K562 (cell line): ENCODE results near the gene ERBB3. TPM values are rescaled to one million over a fixed set of nuclear protein-coding genes. Genes with fewer than 3 reads are reported as not detected.

ENCODE experiments used
- CCNT2 ChIP-seq: IDR thresholded peaks from 2 replicates; pipeline ENCODE4 v1.6.1; 2011; ENCODE audit warnings: borderline replicate concordance, low read depth, mild to moderate bottlenecking, moderate library complexity, mixed read lengths, low read length; ENCODE audit not compliant: insufficient read length; ENCODE audit errors: extremely low read depth
- FOXK2 ChIP-seq, 2 experiments: fragments of 450-650 bp; IDR thresholded peaks in 1 of 2; conservative IDR thresholded peaks in 1 of 2; 2 replicates each; pipeline ENCODE4 v1.6.1; 2016; ENCODE audit warnings: low read depth in 2 of 2, mild to moderate bottlenecking in 1 of 2
- HMG20A ChIP-seq: fragments of 450-650 bp; formaldehyde crosslinking; conservative IDR thresholded peaks from 2 replicates; pipeline ENCODE4 v1.4.0; 2020; ENCODE audit warnings: mild to moderate bottlenecking, mixed read lengths
- NFYB ChIP-seq: IDR thresholded peaks from 2 replicates; pipeline ENCODE4 v1.6.1; 2011; ENCODE audit warnings: mild to moderate bottlenecking, moderate library complexity; ENCODE audit not compliant: insufficient read length; ENCODE audit errors: extremely low read depth
- ZBTB40 ChIP-seq, 2 experiments: fragments of 450-650 bp in 1 of 2; sonication (generic) in 1 of 2; formaldehyde crosslinking in 1 of 2; IDR thresholded peaks; 2 replicates each; pipeline versions ENCODE4 v1.7.1 to v1.9.0; 2016 to 2022; ENCODE audit warnings: inconsistent platforms in 1 of 2, mild to moderate bottlenecking in 1 of 2, missing genetic modification reagents in 1 of 2
- ZBTB5 ChIP-seq: fragments of 450-650 bp; IDR thresholded peaks from 2 replicates; pipeline ENCODE4 v1.6.1; 2017; ENCODE audit warnings: antibody characterized with exemption
- ZNF449 ChIP-seq: fragments of 250-450 bp; sonication (Bioruptor Pico); IDR thresholded peaks from 2 replicates; pipeline ENCODE4 v1.8.0; 2022; ENCODE audit warnings: moderate library complexity, mild to moderate bottlenecking, inconsistent platforms
- ZNF780A ChIP-seq: fragments of 250-450 bp; sonication (Bioruptor Pico); IDR thresholded peaks from 2 replicates; pipeline ENCODE4 v1.5.0; 2021; ENCODE audit warnings: mild to moderate bottlenecking
- polyA plus RNA-seq, 8 experiments: library from polyadenylated mRNA; depleted of rRNA in 4 of 8; stranded (reverse) in 5 of 8; unstranded in 3 of 8; fragments of >200 nt; fragmentation: Nextera tagmentation in 2 of 8; fragmentation: Illumina TruSeq in 1 of 8; extraction: Ambion mirVana in 2 of 8; extraction: Trizol in 1 of 8; gene quantifications; 2 replicates each; pipeline versions ENCODE4 v1.2.1 to v1.2.3, GENCODE V29; 2011 to 2014; ENCODE audit warnings: inconsistent platforms in 1 of 8, missing spikeins in 1 of 8
- total RNA-seq, 7 experiments: library from RNA; depleted of rRNA in 6 of 7; stranded (reverse); fragments of >200 nt in 6 of 7; fragmentation: Illumina TruSeq in 2 of 7; extraction: Trizol in 2 of 7; gene quantifications; 2 replicates each; pipeline versions ENCODE4 v1.2.1 to v1.2.3, GENCODE V29; 2011 to 2021; ENCODE audit warnings: low replicate concordance in 1 of 7

ERBB3 gene
- total and polyA plus RNA-seq, 9 of the 15 experiments (the other 6 are each of a cell fraction or from before 2014, with no cell fraction given): 1.5 to 5.4 (median 3.8) TPM

- TF ChIP-seq ZBTB40 (IDR thresholded peaks at IDR 0.05): no peak
- TF ChIP-seq ZBTB40 (CRISPR knock-in tag; IDR thresholded peaks at IDR 0.05): peak; percentile 48; the same call in 1 of the 2 replicates
- TF ChIP-seq ZNF780A (CRISPR knock-in tag): no peak
- TF ChIP-seq ZNF449 (CRISPR knock-in tag): no peak
- no peak for TF ChIP-seq HMG20A (CRISPR knock-in tag)
- TF ChIP-seq NFYB: no peak
- TF ChIP-seq ZBTB5: peak; percentile 70; the same call in 1 of the 2 replicates
- TF ChIP-seq FOXK2 (conservative IDR thresholded peaks at IDR 0.05 in 1 of 2, IDR thresholded peaks at IDR 0.05 in 1 of 2; ENCODE audit: low read depth in 2 of 2): 0 out of 4 replicates have a peak, but pooled peaks of 1 of the 2 experiments have one; percentile 23
- TF ChIP-seq CCNT2: no peak
These were observed 24.3 kb downstream of the ERBB3 start, which contains the start of gene PA2G4 (continued) for GRCh38 chr12:56104109-56104814.
